ENCODE results near the gene GNMT.

DNA sequence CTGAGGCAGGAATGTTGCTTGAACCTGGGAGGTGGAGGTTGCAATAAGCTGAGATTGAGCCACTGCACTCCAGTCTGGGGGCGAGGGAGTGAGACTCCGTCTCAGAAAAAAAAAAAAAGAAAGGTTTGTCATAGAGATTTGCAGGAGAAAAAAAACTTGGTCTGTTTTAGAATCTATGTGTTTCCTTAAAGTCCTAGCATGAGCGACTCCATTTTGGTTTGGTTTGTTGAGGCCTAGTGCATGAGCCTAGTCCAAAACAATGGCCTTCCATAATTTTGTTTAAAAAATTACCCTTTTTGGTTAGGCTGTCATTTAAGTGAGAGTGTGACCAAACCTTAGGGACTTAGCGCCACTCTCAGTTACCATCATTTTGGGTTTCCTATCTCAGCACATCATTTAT lies 8.2 kb upstream of the GNMT start:
- TF ChIP-seq CREB1 (IDR thresholded peaks at IDR 0.05; ENCODE audit: low read depth) (no peak), TCF12 (IDR thresholded peaks at IDR 0.05; ENCODE audit: low read depth) (no peak), TAF1 (IDR thresholded peaks at IDR 0.05; ENCODE audit: low read depth) (no peak), EP300 (IDR thresholded peaks at IDR 0.05; ENCODE audit: borderline replicate concordance) (no peak), YY1 (IDR thresholded peaks at IDR 0.05; ENCODE audit: low read depth) (no peak)
- TF ChIP-seq, protein P1, sequence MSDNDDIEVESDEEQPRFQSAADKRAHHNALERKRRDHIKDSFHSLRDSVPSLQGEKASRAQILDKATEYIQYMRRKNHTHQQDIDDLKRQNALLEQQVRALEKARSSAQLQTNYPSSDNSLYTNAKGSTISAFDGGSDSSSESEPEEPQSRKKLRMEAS (IDR thresholded peaks at IDR 0.05): no peak
